GM10266 (cell line): ENCODE data around the gene ALK.
A peak's percentile ranks its signal among the peaks of the same experiment; 100 is the strongest.

Source experiments
- DNase-seq: peaks from one replicate; pipeline ENCODE4 v3.0.0; 2012; ENCODE audit errors: extremely low spot score
- TF ChIP-seq, protein P1 (sequence below): IDR thresholded peaks from 2 replicates; pipeline ENCODE4 v1.5.1; 2012; ENCODE audit warnings: mild to moderate bottlenecking, low read depth; ENCODE audit not compliant: control insufficient read depth, insufficient read depth; ENCODE audit errors: missing control alignments

Gene ALK

DNA sequence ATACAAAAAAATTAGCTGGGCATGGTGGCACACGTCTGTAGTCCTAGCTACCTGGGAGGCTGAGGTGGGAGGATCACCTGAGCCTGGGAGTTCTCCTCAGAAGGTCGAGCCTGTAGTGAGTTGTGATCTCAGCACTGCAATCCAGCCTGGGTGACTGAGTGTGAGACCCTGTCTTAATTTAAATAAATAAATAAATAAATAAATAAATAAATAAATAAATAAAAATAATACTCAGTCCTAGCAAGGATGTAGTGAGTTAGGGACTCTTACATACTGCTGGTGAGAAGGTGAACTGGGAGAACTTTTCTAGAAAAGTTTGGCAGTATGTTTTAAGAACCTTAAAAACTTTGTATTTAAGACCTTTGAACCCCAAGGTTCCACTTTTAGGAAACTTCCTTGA lies 576.1 kb downstream of the ALK start:
- TF ChIP-seq, protein P1, sequence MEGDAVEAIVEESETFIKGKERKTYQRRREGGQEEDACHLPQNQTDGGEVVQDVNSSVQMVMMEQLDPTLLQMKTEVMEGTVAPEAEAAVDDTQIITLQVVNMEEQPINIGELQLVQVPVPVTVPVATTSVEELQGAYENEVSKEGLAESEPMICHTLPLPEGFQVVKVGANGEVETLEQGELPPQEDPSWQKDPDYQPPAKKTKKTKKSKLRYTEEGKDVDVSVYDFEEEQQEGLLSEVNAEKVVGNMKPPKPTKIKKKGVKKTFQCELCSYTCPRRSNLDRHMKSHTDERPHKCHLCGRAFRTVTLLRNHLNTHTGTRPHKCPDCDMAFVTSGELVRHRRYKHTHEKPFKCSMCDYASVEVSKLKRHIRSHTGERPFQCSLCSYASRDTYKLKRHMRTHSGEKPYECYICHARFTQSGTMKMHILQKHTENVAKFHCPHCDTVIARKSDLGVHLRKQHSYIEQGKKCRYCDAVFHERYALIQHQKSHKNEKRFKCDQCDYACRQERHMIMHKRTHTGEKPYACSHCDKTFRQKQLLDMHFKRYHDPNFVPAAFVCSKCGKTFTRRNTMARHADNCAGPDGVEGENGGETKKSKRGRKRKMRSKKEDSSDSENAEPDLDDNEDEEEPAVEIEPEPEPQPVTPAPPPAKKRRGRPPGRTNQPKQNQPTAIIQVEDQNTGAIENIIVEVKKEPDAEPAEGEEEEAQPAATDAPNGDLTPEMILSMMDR, result no peak
- no peak for DNase-seq

DNA sequence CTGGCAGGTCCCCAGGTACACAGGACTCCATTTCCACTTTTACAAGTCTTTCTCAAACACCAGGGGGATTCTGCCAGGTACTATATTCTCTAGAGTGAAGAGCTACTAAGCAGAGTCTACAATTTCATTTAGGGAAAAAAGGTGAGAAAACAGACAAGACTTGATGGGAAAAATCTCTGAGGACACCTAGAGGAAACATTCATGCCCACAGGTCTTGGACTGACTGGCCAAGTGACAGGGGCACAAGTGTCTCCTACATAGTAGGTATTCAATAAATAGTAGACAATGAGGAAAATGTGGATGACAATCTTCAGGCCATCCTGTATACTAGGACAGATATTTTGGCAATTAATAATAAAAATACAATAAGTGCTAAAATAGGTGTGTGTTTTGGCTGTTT lies 577.6 kb downstream of the ALK start:
- TF ChIP-seq, protein P1, result no peak
- no peak for DNase-seq

DNA sequence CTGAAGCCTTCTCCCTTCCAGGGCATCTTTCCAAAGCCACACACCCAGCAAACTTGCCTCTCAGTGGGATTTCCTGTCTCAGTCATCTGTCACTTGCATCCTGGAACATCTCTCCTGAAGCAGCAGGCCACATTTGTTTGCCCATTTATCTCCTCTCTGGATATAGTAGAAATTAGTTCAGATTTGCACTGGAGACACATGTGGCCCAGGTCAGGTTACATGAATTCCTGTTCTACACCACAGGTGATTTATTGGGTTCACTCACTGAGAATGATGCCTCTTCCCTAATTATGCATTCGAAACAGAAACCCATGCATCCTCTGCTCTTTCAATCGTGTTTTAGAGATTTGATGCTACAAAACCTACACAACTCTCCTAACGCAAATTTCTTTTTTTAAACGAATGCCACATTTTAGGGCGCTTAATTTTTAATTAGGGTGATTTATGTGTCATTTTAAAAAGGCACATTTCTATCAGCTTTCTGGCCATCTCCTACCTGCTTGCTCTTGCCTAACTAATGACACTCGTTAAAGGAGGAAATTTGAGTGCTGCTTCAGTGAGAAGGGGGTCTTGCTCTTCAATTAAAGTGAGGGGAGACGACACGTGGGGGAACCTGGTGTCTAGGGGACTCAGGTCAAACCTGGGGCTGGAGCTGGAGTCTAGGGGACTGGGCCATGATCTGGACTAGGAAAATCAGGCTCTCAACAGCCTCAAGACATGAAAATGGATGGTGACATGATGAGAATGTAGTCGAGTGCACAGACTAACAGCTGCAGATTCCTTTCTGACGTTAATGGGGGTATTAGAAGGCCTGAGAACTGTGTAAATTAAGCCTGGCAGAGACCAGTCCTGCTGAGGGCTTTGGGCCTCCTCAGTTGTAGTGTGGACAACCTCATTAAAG lies 584.8 kb downstream of the ALK start:
- DNase-seq, result no peak
- TF ChIP-seq, protein P1, result no peak

DNA sequence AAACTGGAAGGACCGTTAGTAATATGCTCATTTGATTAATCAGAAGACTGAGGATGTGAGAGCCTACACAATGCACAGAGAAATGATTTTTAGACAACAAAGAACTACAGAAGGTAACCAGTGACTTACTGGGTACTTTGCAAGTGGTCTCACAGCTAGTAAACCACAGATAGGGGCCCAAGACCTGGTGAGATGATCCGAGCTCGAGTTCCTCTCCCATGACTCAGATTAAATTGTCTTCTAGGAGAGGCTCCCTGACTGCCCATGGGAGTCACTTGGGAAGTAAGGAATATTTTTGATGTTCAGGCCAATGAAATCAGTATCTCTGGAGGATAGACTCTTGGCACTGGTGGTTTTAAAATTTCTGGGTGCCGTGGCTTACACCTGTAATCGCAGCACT lies 586.0 kb downstream of the ALK start:
- TF ChIP-seq, protein P1, result no peak
- DNase-seq, result no peak

DNA sequence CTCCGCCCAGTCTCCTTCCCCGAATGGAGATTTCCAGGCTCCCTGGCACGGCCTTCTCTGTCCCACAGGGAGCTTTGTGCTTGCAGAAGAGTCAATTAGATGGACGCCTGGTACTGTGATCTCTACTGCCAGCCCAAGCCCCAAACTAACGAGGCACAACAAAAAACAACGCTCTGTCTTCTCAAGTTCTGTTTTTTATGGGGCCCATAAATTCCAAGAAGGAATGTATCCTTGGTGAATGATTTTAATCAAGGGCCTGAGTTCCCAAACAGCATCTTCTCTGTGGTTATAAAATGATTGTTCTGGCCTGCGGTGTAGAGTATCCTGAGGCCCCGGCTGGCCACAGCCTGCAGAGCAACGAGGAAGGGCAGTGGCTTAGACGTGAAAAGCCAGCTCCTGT lies 586.7 kb downstream of the ALK start:
- DNase-seq, result no peak
- TF ChIP-seq, protein P1, result no peak

DNA sequence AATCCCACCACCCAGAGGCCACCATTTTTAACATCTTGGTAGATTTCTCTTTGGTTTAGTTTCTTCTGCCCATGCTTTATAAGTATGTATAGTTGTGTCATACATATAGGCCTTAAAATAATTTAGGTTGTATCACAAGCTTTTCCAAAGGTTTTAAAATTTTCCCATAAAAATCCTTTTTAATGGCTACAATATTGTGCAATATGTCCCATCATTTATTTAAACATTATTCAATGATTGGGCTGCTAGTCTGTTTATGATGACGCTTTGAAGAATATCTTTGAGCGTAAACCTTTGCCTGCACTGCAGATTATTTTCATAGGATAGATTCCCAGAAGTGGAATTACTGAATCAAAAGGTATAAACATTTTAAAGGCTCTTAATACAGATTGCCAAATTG lies 588.8 kb downstream of the ALK start:
- TF ChIP-seq, protein P1, result no peak
- DNase-seq, result no peak

DNA sequence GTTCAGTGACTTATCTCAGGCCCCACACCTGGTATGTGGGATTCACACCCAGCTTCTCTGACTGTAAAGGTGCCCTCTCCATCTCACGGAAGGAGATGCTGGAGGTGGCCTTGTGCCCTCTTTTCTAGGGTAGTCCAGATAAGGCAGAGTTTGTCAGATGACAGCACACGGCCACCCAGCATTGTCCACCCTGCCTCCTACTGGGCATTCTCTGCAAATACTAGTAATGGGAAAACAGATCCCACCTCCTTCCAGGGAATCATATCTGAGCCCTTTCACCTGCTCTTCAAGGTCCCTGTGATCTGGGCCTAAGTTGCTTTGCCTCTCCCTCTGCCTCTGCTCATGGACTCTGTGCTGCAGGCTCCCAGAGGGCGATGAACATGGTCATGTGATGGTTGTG lies 591.5 kb downstream of the ALK start:
- no peak for DNase-seq
- TF ChIP-seq, protein P1, result peak; percentile 33
